GM06990 (cell line): Measurements from ENCODE around the gene PRKCE.

Experiments
- DNase-seq: peaks from one replicate; pipeline ENCODE4 v3.0.0-alpha.2; 2011; ENCODE audit not compliant: insufficient read length; ENCODE audit errors: extremely low read depth
- H3K27me3 ChIP-seq: replicated peaks from 2 replicates; pipeline ENCODE4 v1.6.0; 2011; ENCODE audit warnings: low read length; ENCODE audit not compliant: control insufficient read depth, insufficient read depth
- H3K36me3 ChIP-seq: 2 replicates; pipeline ENCODE4 v1.5.1; 2011; ENCODE audit warnings: low read length; ENCODE audit not compliant: control insufficient read depth, insufficient read depth
- H3K4me3 ChIP-seq: replicated peaks from 2 replicates; pipeline ENCODE4 v1.5.1; 2011; ENCODE audit warnings: low read depth, mild to moderate bottlenecking, control low read depth, low read length
- TF ChIP-seq, protein P1 (sequence below): IDR thresholded peaks from 2 replicates; pipeline ENCODE4 v1.5.1; 2011; ENCODE audit warnings: low read length, control low read depth, mild to moderate bottlenecking, inconsistent platforms; ENCODE audit not compliant: insufficient read depth, poor library complexity, severe bottlenecking

The PRKCE gene

DNA sequence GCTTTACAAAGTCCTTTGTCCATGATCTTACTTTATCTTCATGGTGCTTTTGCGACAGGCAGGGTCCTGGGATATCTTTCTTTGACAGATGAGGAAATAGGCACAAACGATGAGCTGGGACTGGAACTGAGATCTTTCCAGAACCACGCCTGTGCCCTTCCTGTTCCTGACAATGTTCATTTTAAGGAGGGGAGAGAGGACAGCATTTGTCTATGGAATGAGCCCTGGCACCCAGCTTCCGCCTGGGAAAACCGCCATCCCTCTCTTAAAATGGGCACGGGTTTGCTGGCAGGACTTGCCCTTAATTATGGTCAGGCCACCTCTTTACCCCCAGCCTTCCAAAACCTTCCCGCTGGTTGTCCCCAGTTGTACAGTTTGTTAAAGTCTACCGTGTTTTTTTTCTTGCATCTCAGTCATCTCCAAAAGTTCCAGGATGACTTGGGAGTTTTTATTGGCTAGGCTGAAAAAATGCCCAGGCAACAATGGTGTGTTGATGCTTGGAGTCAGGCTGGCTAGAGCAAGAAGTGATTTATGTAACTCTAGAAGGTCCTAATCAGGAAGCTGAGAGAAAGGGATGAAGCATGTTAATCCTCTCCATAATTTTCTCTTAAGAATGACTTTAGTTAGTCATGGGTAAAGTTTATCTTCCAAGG, 380.8 kb downstream of the PRKCE start:
- Histone ChIP-seq H3K27me3 (no peaks in the 10 kb centered on the region), H3K36me3 (no peaks in the 10 kb centered on the region), H3K4me3 (no peak overlapping the region)
- no peak for DNase-seq
- TF ChIP-seq, protein P1, sequence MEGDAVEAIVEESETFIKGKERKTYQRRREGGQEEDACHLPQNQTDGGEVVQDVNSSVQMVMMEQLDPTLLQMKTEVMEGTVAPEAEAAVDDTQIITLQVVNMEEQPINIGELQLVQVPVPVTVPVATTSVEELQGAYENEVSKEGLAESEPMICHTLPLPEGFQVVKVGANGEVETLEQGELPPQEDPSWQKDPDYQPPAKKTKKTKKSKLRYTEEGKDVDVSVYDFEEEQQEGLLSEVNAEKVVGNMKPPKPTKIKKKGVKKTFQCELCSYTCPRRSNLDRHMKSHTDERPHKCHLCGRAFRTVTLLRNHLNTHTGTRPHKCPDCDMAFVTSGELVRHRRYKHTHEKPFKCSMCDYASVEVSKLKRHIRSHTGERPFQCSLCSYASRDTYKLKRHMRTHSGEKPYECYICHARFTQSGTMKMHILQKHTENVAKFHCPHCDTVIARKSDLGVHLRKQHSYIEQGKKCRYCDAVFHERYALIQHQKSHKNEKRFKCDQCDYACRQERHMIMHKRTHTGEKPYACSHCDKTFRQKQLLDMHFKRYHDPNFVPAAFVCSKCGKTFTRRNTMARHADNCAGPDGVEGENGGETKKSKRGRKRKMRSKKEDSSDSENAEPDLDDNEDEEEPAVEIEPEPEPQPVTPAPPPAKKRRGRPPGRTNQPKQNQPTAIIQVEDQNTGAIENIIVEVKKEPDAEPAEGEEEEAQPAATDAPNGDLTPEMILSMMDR, result no peak

DNA sequence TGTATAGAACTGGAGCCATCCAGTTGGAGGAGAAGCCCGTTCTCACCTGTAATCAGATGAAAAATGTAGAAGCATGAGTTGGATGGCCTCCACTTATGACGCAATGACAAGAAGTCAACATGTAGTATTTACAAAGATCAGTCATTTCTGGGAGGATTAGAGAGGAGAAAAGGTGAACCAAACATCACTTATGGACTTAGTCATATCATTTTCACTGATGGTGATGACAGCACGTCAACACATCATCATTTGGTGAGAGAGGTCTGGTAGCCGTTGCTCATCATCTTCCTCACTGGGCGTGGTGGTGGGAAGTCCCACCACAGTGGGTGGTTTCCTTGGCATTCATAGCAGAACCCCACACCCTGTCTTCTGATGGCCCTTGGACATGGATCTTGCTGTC, 381.5 kb downstream of the PRKCE start:
- Histone ChIP-seq H3K36me3 (no peaks in the 10 kb centered on the region), H3K27me3 (no peaks in the 10 kb centered on the region), H3K4me3 (no peak overlapping the region)
- DNase-seq, result peak; percentile 12
- TF ChIP-seq, protein P1, result no peak

DNA sequence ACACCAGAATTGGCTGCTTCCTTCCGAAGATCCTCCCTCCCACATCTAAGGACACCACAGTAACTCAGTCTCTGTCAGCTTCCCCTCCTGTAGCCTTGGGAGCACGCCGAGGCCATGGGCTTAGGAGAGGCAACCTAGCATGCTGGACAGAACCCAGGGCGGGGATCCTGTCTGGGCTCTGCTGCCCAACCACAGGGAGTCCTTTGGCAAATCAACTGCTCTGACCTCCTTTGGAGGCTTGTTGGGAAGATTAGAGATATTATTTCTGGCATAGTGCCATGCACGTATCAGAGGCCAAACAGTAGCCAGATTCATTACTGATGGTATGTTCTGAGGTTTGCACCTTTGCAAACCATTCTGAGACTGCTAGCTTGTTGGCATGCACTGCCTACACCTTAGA, 383.1 kb downstream of the PRKCE start:
- Histone ChIP-seq H3K4me3 (no peak overlapping the region), H3K27me3 (no peaks in the 10 kb centered on the region), H3K36me3 (no peaks in the 10 kb centered on the region)
- TF ChIP-seq, protein P1, result no peak
- no peak for DNase-seq

DNA sequence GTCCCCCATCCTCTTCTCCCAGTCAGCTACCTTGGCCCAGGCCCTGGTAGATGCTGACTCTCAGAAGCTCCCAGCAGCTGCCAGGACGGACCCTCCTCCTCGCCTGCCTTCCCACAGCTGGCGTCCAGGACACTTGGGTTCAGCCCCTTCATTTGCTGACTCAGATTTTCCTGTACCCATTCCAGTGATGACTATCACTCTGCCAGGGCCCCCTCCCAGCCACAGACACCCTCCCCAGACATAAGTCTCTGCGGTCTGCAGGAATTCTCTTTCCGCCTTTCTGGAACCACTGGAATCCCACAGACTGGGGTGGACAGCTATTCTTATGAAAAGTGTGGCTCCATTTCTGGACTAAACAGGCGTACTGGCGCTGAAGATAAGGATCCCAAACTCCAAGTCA, 385.5 kb downstream of the PRKCE start:
- no peak for DNase-seq
- Histone ChIP-seq H3K27me3 (no peaks in the 10 kb centered on the region), H3K36me3 (no peaks in the 10 kb centered on the region), H3K4me3 (no peak overlapping the region)
- TF ChIP-seq, protein P1, result no peak

DNA sequence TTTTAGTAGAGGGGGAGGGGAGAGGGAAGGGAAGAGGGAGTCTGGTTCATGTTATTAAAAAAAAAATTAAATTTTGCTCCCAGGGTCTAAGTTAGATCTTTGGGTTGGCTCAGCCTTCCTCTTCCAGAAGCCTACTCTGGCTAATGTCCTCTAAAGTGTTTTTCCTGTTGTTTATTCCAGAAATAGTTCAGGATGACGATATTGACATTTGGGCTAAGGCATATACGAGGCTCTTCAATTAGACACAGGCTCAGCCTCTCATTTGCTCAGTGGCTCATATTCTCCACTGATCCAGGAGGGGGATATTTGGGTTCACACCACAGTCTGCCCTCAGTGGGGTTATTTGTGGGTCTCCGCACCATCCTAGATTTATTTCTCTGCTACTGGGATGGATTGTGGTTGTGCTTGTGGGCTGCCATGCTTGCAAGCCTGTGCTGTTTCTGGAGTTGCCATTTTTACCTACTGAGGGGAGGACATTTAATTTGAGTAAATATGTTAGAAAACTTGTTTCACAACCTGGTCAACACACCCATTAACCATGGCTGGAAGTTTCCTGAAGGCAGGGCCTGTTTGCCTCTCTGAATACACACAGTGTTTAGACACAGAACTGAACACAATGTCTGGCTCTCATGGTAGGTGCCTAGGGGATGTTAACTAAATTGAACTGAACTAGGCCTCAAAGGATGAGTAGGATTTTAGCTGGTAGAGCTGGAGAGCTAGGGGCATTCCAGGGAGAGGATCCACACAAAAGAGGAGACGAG, 388.2 kb downstream of the PRKCE start:
- DNase-seq, result no peak
- no peaks in the 10 kb centered on the region for H3K27me3 ChIP-seq
- no peak overlapping the region for H3K4me3 ChIP-seq
- no peaks in the 10 kb centered on the region for H3K36me3 ChIP-seq
- TF ChIP-seq, protein P1, result no peak
